ENCODE results near the gene CDX1. TPM values are rescaled to one million over a fixed set of nuclear protein-coding genes. Genes with fewer than 3 reads are reported as not detected.

Gene CDX1
- total RNA-seq, 2 donors from 2014 or later, result not detected

DNA sequence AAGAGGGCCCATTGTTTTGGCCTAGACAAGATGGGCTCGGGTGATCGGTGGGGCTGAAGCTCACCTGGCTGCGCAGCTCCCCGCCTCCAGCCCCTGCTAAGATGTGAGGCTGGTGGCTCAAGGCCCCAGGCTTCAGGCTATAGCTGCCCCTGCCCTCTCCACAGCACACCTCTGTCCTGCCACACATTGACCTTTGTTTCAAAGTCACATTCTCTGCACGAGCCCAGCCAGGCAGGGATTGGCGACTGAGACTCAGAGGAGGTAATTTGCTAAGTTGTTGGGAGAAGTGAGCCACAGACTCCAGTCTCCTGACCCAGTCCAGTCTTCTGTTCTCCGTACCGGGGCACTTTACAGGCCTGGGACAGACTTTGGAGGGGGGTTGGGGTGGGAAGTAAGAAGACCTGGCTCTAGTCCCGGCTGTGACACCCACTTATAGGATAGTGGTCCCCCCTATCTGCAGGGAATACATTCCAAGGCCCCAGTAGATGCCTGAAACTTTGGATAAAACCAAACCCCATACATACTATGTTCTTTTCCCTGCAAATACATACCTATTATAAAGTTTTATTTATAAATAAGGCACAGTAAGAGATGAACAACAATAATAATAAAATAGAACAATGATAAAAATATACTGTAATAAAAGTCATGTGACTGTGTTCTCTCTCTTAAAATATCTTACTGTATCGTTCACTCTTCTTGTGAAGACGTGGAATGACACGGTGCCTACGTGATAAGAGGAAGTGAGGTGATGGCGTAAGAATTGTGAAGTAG lies 24.2 kb upstream of the CDX1 start:
- Histone ChIP-seq H3K9me3 (no peaks in the 10 kb centered on the region), H3K4me1 (peaks cover 0 to 92% of the 10 kb centered on the region in 2 donors), H3K36me3 (no peaks in the 10 kb centered on the region), H3K27me3 (no peaks in the 10 kb centered on the region), H3K4me3 (no peak overlapping the region), H3K27ac (peak overlapping the region; percentile 87 to 88)
- no peak for DNase-seq (ENCODE audit: low spot score)
- TF ChIP-seq, protein P1, sequence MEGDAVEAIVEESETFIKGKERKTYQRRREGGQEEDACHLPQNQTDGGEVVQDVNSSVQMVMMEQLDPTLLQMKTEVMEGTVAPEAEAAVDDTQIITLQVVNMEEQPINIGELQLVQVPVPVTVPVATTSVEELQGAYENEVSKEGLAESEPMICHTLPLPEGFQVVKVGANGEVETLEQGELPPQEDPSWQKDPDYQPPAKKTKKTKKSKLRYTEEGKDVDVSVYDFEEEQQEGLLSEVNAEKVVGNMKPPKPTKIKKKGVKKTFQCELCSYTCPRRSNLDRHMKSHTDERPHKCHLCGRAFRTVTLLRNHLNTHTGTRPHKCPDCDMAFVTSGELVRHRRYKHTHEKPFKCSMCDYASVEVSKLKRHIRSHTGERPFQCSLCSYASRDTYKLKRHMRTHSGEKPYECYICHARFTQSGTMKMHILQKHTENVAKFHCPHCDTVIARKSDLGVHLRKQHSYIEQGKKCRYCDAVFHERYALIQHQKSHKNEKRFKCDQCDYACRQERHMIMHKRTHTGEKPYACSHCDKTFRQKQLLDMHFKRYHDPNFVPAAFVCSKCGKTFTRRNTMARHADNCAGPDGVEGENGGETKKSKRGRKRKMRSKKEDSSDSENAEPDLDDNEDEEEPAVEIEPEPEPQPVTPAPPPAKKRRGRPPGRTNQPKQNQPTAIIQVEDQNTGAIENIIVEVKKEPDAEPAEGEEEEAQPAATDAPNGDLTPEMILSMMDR (IDR thresholded peaks at IDR 0.05), result no peak

DNA sequence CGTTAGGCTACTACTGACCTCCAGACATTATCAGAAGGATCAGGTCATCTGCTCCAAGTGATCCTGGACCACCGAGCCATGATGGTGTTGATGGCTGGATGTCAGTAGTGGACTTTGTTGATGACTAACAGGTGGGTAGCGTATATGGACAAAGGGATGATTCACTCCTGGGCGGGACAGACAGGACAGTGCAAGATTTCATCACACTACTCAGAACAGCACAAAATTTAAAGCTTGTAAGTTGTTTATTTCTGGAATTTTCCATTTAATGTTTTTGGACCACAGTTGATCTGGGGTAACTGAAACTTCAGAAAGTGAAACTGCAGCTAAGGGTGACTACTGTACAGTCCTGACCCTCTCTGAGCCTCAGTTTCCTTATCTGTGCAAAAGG lies 23.6 kb upstream of the CDX1 start:
- TF ChIP-seq, protein P1 (IDR thresholded peaks at IDR 0.05), result no peak
- Histone ChIP-seq H3K36me3 (no peaks in the 10 kb centered on the region), H3K27ac (peak overlapping the region; percentile 87 to 88), H3K27me3 (no peaks in the 10 kb centered on the region), H3K4me1 (peaks cover 0 to 89% of the 10 kb centered on the region in 2 donors), H3K9me3 (no peaks in the 10 kb centered on the region), H3K4me3 (no peak overlapping the region)
- DNase-seq (ENCODE audit: low spot score), result peak; percentile 85

DNA sequence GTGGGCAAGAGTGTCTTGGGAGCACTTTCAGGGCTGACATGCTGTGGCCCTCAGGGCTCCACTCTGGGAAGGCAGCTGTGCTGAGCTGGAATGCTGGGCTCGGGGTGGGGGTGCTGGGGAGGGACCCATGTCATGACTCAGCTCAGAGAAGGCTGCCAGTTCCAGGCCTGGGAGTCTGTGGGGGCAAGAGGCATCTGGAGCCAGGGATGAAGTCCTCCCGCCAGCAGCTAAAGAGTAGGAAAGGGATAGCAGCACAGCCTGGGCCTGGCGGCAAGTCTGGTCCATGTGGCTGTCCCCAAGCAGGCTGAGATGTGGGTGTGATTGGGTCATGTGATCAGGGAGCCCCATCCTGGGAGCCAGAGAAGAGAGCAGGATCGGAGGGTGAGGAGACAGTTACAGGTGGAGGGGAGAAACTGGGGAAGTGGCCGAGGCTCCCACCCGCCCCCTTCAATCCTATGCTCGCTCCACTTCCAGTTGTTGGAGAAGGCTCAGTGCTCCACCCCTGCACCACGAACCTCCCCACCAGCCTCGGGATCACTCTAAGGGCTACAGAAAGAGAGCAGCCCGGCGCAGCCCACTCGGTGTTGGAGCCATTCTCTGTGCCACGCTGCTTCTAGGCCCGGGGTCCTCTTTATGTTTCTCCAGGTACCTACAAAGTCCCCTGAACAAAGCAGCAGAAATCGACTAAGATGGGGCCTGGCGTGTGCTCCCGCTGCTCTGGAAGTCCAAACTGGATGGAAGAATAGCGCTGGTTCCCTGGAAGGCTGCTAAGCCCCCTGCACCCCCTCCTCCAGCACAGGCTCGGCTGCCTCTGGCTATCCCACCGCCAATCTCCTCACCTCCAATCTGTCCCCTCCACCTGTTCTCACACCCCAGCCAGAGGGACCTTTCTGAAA lies 23.0 kb upstream of the CDX1 start:
- H3K27me3 ChIP-seq, result no peaks in the 10 kb centered on the region
- H3K4me1 ChIP-seq, result peaks cover 0 to 89% of the 10 kb centered on the region in 2 donors
- TF ChIP-seq, protein P1 (IDR thresholded peaks at IDR 0.05), result no peak
- peak overlapping the region; percentile 6 to 26 for H3K4me3 ChIP-seq
- H3K27ac ChIP-seq, result peak overlapping the region; percentile 87 to 88
- peak; percentile 91 for DNase-seq (ENCODE audit: low spot score)
- H3K36me3 ChIP-seq, result no peaks in the 10 kb centered on the region
- no peaks in the 10 kb centered on the region for H3K9me3 ChIP-seq

DNA sequence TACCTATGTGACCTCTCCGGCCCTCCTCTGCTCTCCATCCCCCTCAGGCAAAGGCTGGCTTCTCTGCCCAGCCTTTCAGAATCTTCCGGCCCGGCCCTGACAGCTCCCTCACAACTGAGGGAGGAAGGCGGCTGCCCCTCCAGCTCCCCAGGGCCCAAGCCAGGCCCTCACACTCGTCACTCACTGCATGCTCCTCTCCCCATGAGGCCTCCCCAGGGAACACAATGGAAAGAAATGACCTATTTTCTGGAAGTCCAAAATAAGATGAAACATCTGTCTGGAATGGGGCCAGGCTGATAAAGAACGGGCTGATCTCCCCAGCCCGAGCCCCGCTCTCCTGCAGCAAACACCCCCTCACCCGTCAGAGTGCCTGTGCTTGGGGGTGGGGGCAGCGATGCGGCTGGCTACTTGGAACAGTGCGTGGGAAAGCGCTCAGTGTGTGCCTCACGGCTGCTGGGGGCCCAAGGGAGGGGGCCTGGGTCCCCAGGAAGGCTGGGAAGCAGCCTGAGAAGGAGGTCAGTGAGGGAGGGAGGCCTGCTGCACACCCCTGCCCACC lies 22.3 kb upstream of the CDX1 start:
- H3K27ac ChIP-seq, result peak overlapping the region; percentile 87 to 88
- DNase-seq (ENCODE audit: low spot score), result peak; percentile 78
- TF ChIP-seq, protein P1 (IDR thresholded peaks at IDR 0.05), result no peak
- peak overlapping the region; percentile 6 to 26 for H3K4me3 ChIP-seq
- no peaks in the 10 kb centered on the region for H3K36me3 ChIP-seq
- no peaks in the 10 kb centered on the region for H3K9me3 ChIP-seq
- no peaks in the 10 kb centered on the region for H3K27me3 ChIP-seq
- H3K4me1 ChIP-seq, result peaks cover 0 to 89% of the 10 kb centered on the region in 2 donors

- peaks cover 0 to 88% of the 10 kb centered on the region in 2 donors for H3K4me1 ChIP-seq
Observed at GRCh38 chr5:150144879-150145278, 21.7 kb upstream of the CDX1 start.

More at GRCh38 chr5:150144879-150145278, 21.7 kb upstream of the CDX1 start:
- no peaks in the 10 kb centered on the region for H3K9me3 ChIP-seq
- H3K27me3 ChIP-seq, result no peaks in the 10 kb centered on the region
- H3K27ac ChIP-seq, result peak overlapping the region; percentile 87 to 88
- peak overlapping the region in 1 of 2 donors; percentile 1 for H3K4me3 ChIP-seq
- TF ChIP-seq, protein P1 (IDR thresholded peaks at IDR 0.05), result no peak
- no peaks in the 10 kb centered on the region for H3K36me3 ChIP-seq
- DNase-seq (ENCODE audit: low spot score), result no peak
